Fibroblast of skin of right quadriceps (primary cell): ENCODE results near the gene HEATR5A.
A peak's percentile ranks its signal among the peaks of the same experiment; 100 is the strongest.
"Not testable (repeated sequence)": the region's sequence is repeated elsewhere in the genome, so short reads cannot be mapped to it uniquely, and the experiment has no call there.

Source experiments
- DNase-seq: peaks from one replicate; pipeline ENCODE4 v3.0.0-alpha.2; 2013

Gene HEATR5A

GRCh38 chr14:31387091-31387490 is 33.3 kb downstream of the HEATR5A start:
- no peak for DNase-seq

GRCh38 chr14:31386271-31386670 is 34.1 kb downstream of the HEATR5A start:
- DNase-seq: no peak

GRCh38 chr14:31382221-31382620 is 38.1 kb downstream of the HEATR5A start:
- no peak for DNase-seq

- no peak for DNase-seq
Observed at GRCh38 chr14:31380106-31380505, 40.2 kb downstream of the HEATR5A start.

GRCh38 chr14:31379125-31379947 is 41.0 kb downstream of the HEATR5A start:
- not testable (repeated sequence) for DNase-seq

GRCh38 chr14:31377433-31377832 is 42.9 kb downstream of the HEATR5A start:
- DNase-seq: no peak

GRCh38 chr14:31371646-31372045 is 48.7 kb downstream of the HEATR5A start:
- DNase-seq: no peak

GRCh38 chr14:31363331-31364073 is 56.8 kb downstream of the HEATR5A start:
- no peak for DNase-seq

- DNase-seq: no peak
Observed at GRCh38 chr14:31362746-31363145, 57.6 kb downstream of the HEATR5A start.

- DNase-seq: not testable (repeated sequence)
Observed at GRCh38 chr14:31361761-31362160, 58.6 kb downstream of the HEATR5A start.

GRCh38 chr14:31360919-31361662 is 59.3 kb downstream of the HEATR5A start:
- peak; percentile 68 for DNase-seq

GRCh38 chr14:31357279-31357678 is 63.1 kb downstream of the HEATR5A start:
- no peak for DNase-seq

- DNase-seq: no peak
Observed at GRCh38 chr14:31346097-31346496, 74.3 kb downstream of the HEATR5A start.

GRCh38 chr14:31341280-31341679 is 79.1 kb downstream of the HEATR5A start:
- no peak for DNase-seq

GRCh38 chr14:31340297-31341063 is 79.9 kb downstream of the HEATR5A start:
- DNase-seq: no peak

GRCh38 chr14:31339743-31340142 is 80.6 kb downstream of the HEATR5A start:
- DNase-seq: no peak

GRCh38 chr14:31337331-31337730 is 83.0 kb downstream of the HEATR5A start:
- DNase-seq: no peak

- peak; percentile 67 for DNase-seq
Observed at GRCh38 chr14:31336646-31337045, 83.7 kb downstream of the HEATR5A start.

- not testable (repeated sequence) for DNase-seq
Observed at GRCh38 chr14:31331395-31331794, 89.0 kb downstream of the HEATR5A start.

GRCh38 chr14:31329876-31330521 is 90.4 kb downstream of the HEATR5A start:
- DNase-seq: not testable (repeated sequence)

GRCh38 chr14:31326111-31326510 is 94.2 kb downstream of the HEATR5A start:
- peak; percentile 30 for DNase-seq

- no peak for DNase-seq
Observed at GRCh38 chr14:31323419-31323818, 96.9 kb downstream of the HEATR5A start.
